K562 (cell line): Measurements from ENCODE around the gene CHN1.

Source experiments
- ADNP ChIP-seq: fragments of 200-800 bp; sonication (Bioruptor generic); IDR thresholded peaks from 2 replicates; pipeline ENCODE4 v1.6.1; 2016; ENCODE audit warnings: missing genetic modification characterization, missing compliant biosample characterization
- ESRRA ChIP-seq: fragments of 450-650 bp; IDR thresholded peaks from 2 replicates; pipeline ENCODE4 v1.6.1; 2014; ENCODE audit warnings: low read depth, mild to moderate bottlenecking, moderate library complexity, borderline replicate concordance
- POLR2A ChIP-seq: fragments of 450-650 bp; conservative IDR thresholded peaks from 2 replicates; pipeline ENCODE4 v1.6.1; 2016
- SMARCA5 ChIP-seq: fragments of 450-650 bp; IDR thresholded peaks from 2 replicates; pipeline ENCODE4 v1.6.1; 2016

DNA sequence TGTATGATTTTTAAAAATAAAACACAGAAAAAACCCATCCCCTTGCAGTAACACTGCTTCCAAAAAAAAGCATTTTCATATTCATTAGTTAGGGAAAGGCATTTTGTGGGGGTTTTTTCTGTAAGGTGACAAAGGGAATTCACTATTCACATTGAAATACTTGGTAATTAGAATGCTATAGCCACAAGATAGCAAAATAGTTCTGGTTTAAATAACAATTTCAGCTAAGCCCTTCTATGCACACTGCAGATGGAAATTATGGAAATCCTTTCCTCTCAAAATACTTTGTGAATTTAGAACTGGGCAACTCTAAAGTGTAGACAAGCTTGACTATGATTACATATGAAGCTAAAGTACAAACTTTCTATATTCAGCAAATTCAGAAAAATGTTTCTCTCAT is 138.8 kb downstream of the CHN1 start:
- no peak for TF ChIP-seq ADNP (tag)
- TF ChIP-seq POLR2A, result no peak
- TF ChIP-seq ESRRA, result no peak
- TF ChIP-seq SMARCA5, result no peak
